H1 (cell line): ENCODE results near the gene LSR. TPM values are rescaled to one million over a fixed set of nuclear protein-coding genes. Genes with fewer than 3 reads are reported as not detected.

ENCODE experiments used
- polyA plus RNA-seq, 7 experiments: library from polyadenylated mRNA; depleted of rRNA in 3 of 7; stranded (reverse) in 5 of 7; unstranded in 2 of 7; fragments of >200 nt in 5 of 7; fragments of 200-250 nt in 2 of 7; gene quantifications; 1 replicate in 5 of 7; 2 replicates in 1 of 7; 4 replicates in 1 of 7; pipeline versions ENCODE4 v1.2.1 to v1.2.3, GENCODE V29; 2011 to 2013; ENCODE audit warnings: missing spikeins in 2 of 7, mixed read lengths in 2 of 7
- total RNA-seq: library from RNA; stranded (reverse); fragmentation: NEBNext Ultra II Directional; extraction: Animal tissue kit (Norgen Biotek cat#: 25700); gene quantifications from 2 replicates; pipeline ENCODE4 v1.2.1, GENCODE V29; 2021
- TF ChIP-seq, protein P1 (sequence below): fragments of 300-600 bp; sonication (generic); IDR thresholded peaks from 2 replicates; pipeline ENCODE4 v1.7.1; 2012; ENCODE audit warnings: low read length, moderate library complexity, mild to moderate bottlenecking, inconsistent platforms; ENCODE audit not compliant: insufficient replicate concordance

LSR gene
- total and polyA plus RNA-seq, 2 of the 8 experiments (the other 6 are each of a cell fraction or from before 2014, with no cell fraction given), result 159 to 186 TPM

DNA sequence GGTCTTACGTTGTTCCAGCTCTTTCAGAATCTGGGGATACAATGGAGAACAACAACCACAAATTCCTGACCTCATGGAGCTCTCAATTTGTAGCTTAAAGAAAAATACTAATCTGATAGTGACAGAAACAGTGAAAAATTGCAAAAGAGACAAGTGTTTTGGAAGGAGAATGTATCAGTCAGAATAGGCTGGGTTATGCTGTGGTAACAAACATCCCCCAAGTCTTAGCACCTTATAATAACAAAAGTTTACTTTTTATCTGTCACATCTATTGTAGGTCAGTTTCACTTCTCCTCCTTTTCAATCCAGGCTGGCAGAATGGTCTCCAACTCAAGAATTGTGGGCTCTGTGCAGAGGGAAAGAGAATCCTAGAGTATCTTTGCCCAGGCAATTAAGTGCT is 29.8 kb upstream of the LSR start (continued):
- TF ChIP-seq, protein P1, sequence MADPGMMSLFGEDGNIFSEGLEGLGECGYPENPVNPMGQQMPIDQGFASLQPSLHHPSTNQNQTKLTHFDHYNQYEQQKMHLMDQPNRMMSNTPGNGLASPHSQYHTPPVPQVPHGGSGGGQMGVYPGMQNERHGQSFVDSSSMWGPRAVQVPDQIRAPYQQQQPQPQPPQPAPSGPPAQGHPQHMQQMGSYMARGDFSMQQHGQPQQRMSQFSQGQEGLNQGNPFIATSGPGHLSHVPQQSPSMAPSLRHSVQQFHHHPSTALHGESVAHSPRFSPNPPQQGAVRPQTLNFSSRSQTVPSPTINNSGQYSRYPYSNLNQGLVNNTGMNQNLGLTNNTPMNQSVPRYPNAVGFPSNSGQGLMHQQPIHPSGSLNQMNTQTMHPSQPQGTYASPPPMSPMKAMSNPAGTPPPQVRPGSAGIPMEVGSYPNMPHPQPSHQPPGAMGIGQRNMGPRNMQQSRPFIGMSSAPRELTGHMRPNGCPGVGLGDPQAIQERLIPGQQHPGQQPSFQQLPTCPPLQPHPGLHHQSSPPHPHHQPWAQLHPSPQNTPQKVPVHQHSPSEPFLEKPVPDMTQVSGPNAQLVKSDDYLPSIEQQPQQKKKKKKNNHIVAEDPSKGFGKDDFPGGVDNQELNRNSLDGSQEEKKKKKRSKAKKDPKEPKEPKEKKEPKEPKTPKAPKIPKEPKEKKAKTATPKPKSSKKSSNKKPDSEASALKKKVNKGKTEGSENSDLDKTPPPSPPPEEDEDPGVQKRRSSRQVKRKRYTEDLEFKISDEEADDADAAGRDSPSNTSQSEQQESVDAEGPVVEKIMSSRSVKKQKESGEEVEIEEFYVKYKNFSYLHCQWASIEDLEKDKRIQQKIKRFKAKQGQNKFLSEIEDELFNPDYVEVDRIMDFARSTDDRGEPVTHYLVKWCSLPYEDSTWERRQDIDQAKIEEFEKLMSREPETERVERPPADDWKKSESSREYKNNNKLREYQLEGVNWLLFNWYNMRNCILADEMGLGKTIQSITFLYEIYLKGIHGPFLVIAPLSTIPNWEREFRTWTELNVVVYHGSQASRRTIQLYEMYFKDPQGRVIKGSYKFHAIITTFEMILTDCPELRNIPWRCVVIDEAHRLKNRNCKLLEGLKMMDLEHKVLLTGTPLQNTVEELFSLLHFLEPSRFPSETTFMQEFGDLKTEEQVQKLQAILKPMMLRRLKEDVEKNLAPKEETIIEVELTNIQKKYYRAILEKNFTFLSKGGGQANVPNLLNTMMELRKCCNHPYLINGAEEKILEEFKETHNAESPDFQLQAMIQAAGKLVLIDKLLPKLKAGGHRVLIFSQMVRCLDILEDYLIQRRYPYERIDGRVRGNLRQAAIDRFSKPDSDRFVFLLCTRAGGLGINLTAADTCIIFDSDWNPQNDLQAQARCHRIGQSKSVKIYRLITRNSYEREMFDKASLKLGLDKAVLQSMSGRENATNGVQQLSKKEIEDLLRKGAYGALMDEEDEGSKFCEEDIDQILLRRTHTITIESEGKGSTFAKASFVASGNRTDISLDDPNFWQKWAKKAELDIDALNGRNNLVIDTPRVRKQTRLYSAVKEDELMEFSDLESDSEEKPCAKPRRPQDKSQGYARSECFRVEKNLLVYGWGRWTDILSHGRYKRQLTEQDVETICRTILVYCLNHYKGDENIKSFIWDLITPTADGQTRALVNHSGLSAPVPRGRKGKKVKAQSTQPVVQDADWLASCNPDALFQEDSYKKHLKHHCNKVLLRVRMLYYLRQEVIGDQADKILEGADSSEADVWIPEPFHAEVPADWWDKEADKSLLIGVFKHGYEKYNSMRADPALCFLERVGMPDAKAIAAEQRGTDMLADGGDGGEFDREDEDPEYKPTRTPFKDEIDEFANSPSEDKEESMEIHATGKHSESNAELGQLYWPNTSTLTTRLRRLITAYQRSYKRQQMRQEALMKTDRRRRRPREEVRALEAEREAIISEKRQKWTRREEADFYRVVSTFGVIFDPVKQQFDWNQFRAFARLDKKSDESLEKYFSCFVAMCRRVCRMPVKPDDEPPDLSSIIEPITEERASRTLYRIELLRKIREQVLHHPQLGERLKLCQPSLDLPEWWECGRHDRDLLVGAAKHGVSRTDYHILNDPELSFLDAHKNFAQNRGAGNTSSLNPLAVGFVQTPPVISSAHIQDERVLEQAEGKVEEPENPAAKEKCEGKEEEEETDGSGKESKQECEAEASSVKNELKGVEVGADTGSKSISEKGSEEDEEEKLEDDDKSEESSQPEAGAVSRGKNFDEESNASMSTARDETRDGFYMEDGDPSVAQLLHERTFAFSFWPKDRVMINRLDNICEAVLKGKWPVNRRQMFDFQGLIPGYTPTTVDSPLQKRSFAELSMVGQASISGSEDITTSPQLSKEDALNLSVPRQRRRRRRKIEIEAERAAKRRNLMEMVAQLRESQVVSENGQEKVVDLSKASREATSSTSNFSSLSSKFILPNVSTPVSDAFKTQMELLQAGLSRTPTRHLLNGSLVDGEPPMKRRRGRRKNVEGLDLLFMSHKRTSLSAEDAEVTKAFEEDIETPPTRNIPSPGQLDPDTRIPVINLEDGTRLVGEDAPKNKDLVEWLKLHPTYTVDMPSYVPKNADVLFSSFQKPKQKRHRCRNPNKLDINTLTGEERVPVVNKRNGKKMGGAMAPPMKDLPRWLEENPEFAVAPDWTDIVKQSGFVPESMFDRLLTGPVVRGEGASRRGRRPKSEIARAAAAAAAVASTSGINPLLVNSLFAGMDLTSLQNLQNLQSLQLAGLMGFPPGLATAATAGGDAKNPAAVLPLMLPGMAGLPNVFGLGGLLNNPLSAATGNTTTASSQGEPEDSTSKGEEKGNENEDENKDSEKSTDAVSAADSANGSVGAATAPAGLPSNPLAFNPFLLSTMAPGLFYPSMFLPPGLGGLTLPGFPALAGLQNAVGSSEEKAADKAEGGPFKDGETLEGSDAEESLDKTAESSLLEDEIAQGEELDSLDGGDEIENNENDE, result no peak
